Thyroid gland (tissue), 4 donors: ENCODE results near the gene ADAMTS13. TPM values are rescaled to one million over a fixed set of nuclear protein-coding genes. Genes with fewer than 3 reads are reported as not detected.

Experiments
- DNase-seq, 2 donors: peaks; one replicate each; pipeline ENCODE4 v3.0.0-alpha.2; 2019
- H3K27ac ChIP-seq, 3 donors: fragments of 200-600 bp; sonication (generic); 1 replicate in 2 of 3; 2 replicates in 1 of 3; pipeline ENCODE4 v1.5.1; 2016 to 2019; ENCODE audit warnings: mild to moderate bottlenecking in 1 of 3, moderate library complexity in 1 of 3
- H3K27me3 ChIP-seq: fragments of 200-600 bp; sonication (generic); one replicate; pipeline ENCODE4 v1.5.1; 2019
- H3K36me3 ChIP-seq, 2 donors: fragments of 200-600 bp; sonication (generic); one replicate each; pipeline ENCODE4 v1.5.1; 2016 to 2019
- H3K4me1 ChIP-seq, 2 donors: fragments of 200-600 bp; sonication (generic); one replicate each; pipeline ENCODE4 v1.5.1; 2017 to 2019
- H3K4me3 ChIP-seq, 3 donors: fragments of 200-600 bp; sonication (generic); replicated peaks in 1 of 3; 1 replicate in 2 of 3; 2 replicates in 1 of 3; pipeline ENCODE4 v1.5.1; 2016; ENCODE audit warnings: mild to moderate bottlenecking in 1 of 3
- H3K9me3 ChIP-seq: fragments of 200-600 bp; sonication (generic); one replicate; pipeline ENCODE4 v1.5.1; 2017
- CTCF ChIP-seq, 6 experiments: fragments of 200-600 bp in 3 of 6; fragments of 450-650 bp in 3 of 6; sonication (generic) in 3 of 6; IDR thresholded peaks; one replicate each; pipeline ENCODE4 v1.5.1; 2016 to 2019; ENCODE audit warnings: antibody characterized with exemption in 6 of 6, mild to moderate bottlenecking in 2 of 6, inconsistent platforms in 1 of 6, moderate library complexity in 1 of 6
- POLR2A ChIP-seq, 2 donors: fragments of 450-650 bp; IDR thresholded peaks; one replicate each; pipeline ENCODE4 v1.6.1; 2017; ENCODE audit warnings: antibody characterized with exemption in 2 of 2, mild to moderate bottlenecking in 2 of 2, moderate library complexity in 1 of 2
- WGBS, 2 donors: methylation state at CpG; one replicate each; pipeline ENCODE4 v1.1.5; 2017; 5-methylcytosine and 5-hydroxymethylcytosine counted together
- intact Hi-C: fragments of 100-400 bp; cut with DNase I; formaldehyde crosslinking; loops from one replicate; pipeline ENCODE4 v1.15.1; 2023
- total RNA-seq, 4 donors: library from RNA; depleted of rRNA; stranded (reverse); fragments of >200 nt; gene quantifications; one replicate each; pipeline ENCODE4 v1.2.3, GENCODE V29; 2016

The ADAMTS13 gene
- total RNA-seq, 4 donors from 2014 or later, result 1.5 to 2.8 (median 2.0) TPM

- TF ChIP-seq POLR2A (IDR thresholded peaks at IDR 0.05), result no peak
- TF ChIP-seq CTCF (IDR thresholded peaks at IDR 0.05), result no peak
- DNase-seq, result no peak
- H3K4me3 ChIP-seq, result no peak overlapping the region
- H3K4me1 ChIP-seq, result peaks cover 5 to 13% of the 10 kb centered on the region in 2 donors
- intact Hi-C loops, result no loop called here
- 86 to 92% methylated on average over 13 to 27 of the region's 27 CpGs for WGBS, 2 donors
- H3K27me3 ChIP-seq, result no peaks in the 10 kb centered on the region
- no peak overlapping the region for H3K27ac ChIP-seq
- no peaks in the 10 kb centered on the region for H3K9me3 ChIP-seq
- H3K36me3 ChIP-seq, result no peaks in the 10 kb centered on the region
Observed at GRCh38 chr9:133476036-133476931, 54.1 kb downstream of the ADAMTS13 start.

- intact Hi-C loops, result no loop called here
- Histone ChIP-seq H3K27ac (no peak overlapping the region), H3K36me3 (no peaks in the 10 kb centered on the region), H3K4me1 (peaks cover 5 to 13% of the 10 kb centered on the region in 2 donors), H3K4me3 (no peak overlapping the region), H3K27me3 (no peaks in the 10 kb centered on the region), H3K9me3 (no peaks in the 10 kb centered on the region)
- no peak for TF ChIP-seq POLR2A (IDR thresholded peaks at IDR 0.05)
- TF ChIP-seq CTCF (IDR thresholded peaks at IDR 0.05), result no peak
- DNase-seq, result no peak
- WGBS, 2 donors, result 88 to 90% methylated on average over 3 to 10 of the region's 21 CpGs
Observed at GRCh38 chr9:133476941-133477340, 54.8 kb downstream of the ADAMTS13 start.

- TF ChIP-seq CTCF (IDR thresholded peaks at IDR 0.05) (no peak), POLR2A (IDR thresholded peaks at IDR 0.05) (no peak)
- 90 to 93% methylated on average over 4 of the region's 4 CpGs for WGBS, 2 donors
- Histone ChIP-seq H3K4me1 (peaks cover 5 to 13% of the 10 kb centered on the region in 2 donors), H3K9me3 (no peaks in the 10 kb centered on the region), H3K36me3 (no peaks in the 10 kb centered on the region), H3K27me3 (no peaks in the 10 kb centered on the region), H3K27ac (no peak overlapping the region), H3K4me3 (no peak overlapping the region)
- no peak for DNase-seq
- intact Hi-C loops, result no loop called here
Observed at GRCh38 chr9:133477461-133477860, 55.3 kb downstream of the ADAMTS13 start.

- H3K4me1 ChIP-seq, result peaks cover 5 to 13% of the 10 kb centered on the region in 2 donors
- no peaks in the 10 kb centered on the region for H3K27me3 ChIP-seq
- peak overlapping the region in 1 of 3 donors; percentile 59 for H3K27ac ChIP-seq
- no peaks in the 10 kb centered on the region for H3K36me3 ChIP-seq
- DNase-seq, result no peak
- no peak for TF ChIP-seq CTCF (IDR thresholded peaks at IDR 0.05)
- TF ChIP-seq POLR2A (IDR thresholded peaks at IDR 0.05), result no peak
- no peaks in the 10 kb centered on the region for H3K9me3 ChIP-seq
- 52 to 54% methylated on average over 9 to 13 of the region's 17 CpGs for WGBS, 2 donors
- H3K4me3 ChIP-seq, result peak overlapping the region in 1 of 3 donors; percentile 41
- intact Hi-C loops, result no loop called here
Observed at GRCh38 chr9:133477992-133478850, 56.1 kb downstream of the ADAMTS13 start.
